GM19193 (cell line): Measurements from ENCODE around the gene SNX3.

Experiments used
- POLR2A ChIP-seq: IDR thresholded peaks from 4 replicates; pipeline ENCODE4 v1.6.1; 2011; ENCODE audit not compliant: insufficient read depth, insufficient read length; ENCODE audit errors: extremely low read depth

Gene SNX3

GRCh38 chr6:108275976-108276375, 15.1 kb upstream of the SNX3 start:
- TF ChIP-seq POLR2A = no peak

- no peak for TF ChIP-seq POLR2A
Measured at GRCh38 chr6:108274546-108274945, 13.7 kb upstream of the SNX3 start.

DNA sequence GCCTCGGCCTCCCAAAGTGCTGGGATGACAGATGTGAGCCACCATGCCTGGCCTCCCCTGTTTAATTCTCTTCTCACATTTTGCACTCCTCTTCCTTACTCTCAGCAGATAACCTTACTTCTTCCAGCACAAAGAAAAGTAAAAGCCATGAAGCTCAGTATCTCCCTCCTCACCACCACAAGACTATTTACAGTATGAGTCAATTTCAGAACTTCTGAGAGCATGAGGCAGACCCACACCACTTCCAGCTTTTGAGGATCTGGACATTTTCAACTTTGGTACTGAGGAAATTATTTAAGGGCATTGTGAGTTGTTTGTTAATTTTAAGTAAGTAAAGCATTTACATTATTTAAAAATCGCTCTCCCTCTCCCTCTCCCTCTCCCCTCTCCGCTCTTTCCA, 8.0 kb upstream of the SNX3 start:
- TF ChIP-seq POLR2A = no peak

DNA sequence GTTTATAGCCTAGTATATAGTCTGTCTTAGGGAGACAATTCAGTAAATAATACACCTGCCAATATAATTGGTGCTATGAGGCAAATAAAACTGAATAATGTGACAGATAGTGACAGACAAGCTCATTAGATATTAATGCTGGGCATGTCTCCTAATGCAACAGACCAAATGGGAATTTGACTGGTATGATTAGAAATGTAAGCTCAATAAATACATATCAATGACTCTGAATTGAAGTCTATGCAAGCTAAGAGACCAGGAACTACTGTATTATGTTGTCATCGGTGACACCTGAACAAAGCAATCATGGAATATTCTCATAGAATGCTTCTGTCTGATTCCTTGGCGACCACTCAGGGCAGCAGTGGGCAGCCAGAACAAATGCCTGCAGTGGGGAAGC, 2.5 kb upstream of the SNX3 start:
- no peak for TF ChIP-seq POLR2A

- TF ChIP-seq POLR2A = no peak
Measured at GRCh38 chr6:108260126-108260808, 573 bp downstream of the SNX3 start.

DNA sequence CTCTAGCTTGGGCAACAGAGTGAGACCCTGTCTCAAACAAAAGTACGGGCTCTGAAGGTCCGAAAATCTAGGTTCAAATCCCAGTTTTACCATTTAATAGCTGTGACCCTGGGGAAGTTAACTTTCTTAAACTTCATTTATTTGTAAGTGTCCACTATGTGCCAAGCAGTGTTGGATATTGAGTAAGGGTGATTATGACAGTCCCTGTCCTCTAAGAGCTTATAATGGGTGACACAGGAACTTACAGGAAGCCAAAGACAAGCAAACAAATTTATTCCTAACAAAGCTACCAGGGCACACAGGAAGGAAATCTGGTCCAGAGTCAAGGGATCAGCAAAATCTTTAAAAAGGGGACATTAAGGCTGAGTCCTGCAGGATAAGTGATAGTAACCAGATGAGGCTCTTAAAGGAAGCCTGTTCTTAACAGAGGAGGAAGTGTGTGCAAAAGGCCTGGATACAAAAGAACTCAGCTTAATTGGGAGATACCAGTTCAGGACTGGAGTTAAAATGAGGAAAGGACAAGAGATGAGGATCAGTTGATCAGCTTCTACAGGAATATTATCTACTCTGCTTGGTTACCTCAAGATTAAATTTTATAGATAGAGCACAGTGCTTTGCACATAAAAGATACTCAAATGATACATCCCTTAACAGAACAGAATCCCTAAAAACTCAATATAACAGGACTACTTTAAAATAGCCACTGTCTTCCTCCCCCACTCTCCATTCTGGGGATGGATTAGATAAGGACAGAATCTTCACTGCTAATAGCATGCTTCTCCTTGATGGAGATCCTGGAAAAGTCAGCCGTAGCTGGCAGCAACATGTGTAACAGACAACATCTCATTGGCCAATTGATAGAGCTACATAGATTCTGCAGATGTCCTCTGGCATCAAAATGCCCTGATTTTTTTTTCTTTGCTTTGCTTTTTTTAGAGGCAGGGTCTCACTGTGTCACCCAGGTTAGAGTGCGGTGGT, 6.1 kb downstream of the SNX3 start:
- no peak for TF ChIP-seq POLR2A

- TF ChIP-seq POLR2A = no peak
Measured at GRCh38 chr6:108253241-108253640, 7.6 kb downstream of the SNX3 start.

GRCh38 chr6:108252055-108252454, 8.8 kb downstream of the SNX3 start:
- TF ChIP-seq POLR2A = no peak

- TF ChIP-seq POLR2A = no peak
Measured at GRCh38 chr6:108251252-108251651, 9.6 kb downstream of the SNX3 start.

DNA sequence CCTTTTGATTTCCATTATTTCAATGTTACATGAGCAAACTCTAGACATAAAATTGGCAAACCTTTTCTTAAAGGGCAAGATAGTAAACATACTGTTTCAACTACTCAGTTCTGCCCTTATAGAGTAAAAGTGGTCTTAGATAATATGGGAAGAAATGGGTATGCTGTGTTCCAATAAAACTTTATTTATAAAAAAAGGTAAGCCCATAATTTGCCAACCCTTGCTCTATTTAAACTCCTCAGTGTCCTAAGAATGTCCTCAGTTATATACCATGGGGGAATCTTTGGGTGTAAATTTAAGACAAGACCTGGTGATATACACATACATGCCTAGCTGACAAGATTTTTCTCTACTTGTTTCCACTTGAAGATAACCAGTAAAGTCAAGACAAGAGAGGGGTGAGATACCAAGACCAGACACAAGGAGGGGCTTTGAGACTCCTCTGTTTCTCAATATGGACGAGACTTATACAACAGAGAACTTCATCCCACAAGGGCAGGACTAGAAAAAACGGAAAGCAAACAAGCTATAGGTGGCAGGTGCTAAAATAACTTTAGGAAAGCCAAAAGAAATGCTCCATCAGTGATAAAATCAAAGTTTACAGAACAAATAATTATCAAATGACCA, 10.5 kb downstream of the SNX3 start:
- no peak for TF ChIP-seq POLR2A

GRCh38 chr6:108247965-108248536, 12.8 kb downstream of the SNX3 start:
- no peak for TF ChIP-seq POLR2A

DNA sequence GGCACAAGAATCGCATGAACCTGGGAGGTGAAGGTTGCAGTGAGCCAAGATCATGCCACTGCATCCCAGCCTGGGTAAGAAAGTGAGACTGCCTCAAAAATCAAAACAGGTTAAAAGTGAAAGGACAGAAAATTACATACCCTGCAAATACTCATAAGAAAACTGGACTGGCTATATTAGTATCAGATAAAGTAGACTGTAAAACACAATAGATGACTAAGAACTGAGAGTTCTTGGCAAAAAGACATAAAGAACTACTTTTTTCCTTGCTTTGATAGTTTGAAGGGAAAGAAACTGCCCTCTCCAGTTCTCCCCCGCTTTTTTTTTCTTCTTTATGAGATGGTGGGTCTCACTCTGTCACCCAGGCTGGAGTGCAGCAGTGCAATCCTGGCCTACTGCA, 17.0 kb downstream of the SNX3 start:
- no peak for TF ChIP-seq POLR2A

DNA sequence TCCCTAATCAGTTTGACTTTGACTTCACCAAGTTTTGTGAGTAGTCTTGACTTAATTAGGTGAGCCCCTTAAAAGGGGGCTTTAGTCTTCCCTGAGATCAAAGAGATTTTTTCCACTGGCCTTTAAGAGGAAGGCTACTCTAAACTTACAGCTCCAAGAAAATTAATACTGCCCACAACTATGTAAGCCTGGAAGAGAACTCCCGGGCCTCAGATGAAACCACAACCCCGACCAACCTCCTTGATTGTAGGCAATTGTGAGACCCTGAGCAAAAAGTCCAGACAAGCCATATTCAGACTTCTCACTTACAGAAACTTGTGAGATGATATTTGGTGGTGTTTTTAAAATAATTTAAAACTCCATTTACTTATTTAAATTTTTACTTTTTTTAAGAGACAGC, 18.1 kb downstream of the SNX3 start:
- no peak for TF ChIP-seq POLR2A

GRCh38 chr6:108242259-108242658, 18.6 kb downstream of the SNX3 start:
- TF ChIP-seq POLR2A = no peak

DNA sequence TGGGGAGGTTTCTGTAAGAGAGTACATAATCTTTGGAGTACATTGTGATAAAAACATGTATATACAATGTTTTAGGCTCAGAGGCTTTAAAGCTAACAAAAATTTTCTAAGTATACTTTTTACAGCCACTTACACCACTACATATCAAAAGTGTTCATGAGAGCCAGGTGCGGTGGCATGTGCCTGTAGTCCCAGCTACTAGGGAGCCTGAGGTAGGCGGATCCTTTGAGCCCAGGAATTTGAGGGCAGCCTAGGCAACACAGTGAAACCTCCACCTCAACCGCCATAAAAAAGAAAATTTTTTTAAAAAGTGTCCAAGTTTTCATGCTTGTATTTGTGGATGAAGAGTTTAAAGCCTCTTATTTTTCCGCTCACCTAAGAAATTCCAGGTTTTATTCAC, 22.5 kb downstream of the SNX3 start:
- no peak for TF ChIP-seq POLR2A
